Measurements from ENCODE around the gene CFAP47.
"Not testable (repeated sequence)": the region's sequence is repeated elsewhere in the genome, so short reads cannot be mapped to it uniquely, and the experiment has no call there.

Gene CFAP47

GRCh38 chrX:36075009-36075408, 155.5 kb downstream of the CFAP47 start:
- H3K9me3 ChIP-seq (ENCODE audit: control insufficient read depth in 5 of 5, low read length in 5 of 5); H3K27ac ChIP-seq (ENCODE audit: low read depth, low read length); H3K4me1 ChIP-seq (ENCODE audit: control insufficient read depth in 5 of 5, insufficient read depth in 5 of 5, low read length in 5 of 5); H3K4me3 ChIP-seq (ENCODE audit: low read depth in 1 of 5, low read length in 5 of 5); H3K27me3 ChIP-seq (ENCODE audit: control insufficient read depth in 5 of 5, insufficient read depth in 4 of 5, low read length in 5 of 5); H3K36me3 ChIP-seq (ENCODE audit: control insufficient read depth in 5 of 5, insufficient read depth in 5 of 5, low read length in 5 of 5); H3K9ac ChIP-seq (ENCODE audit: low read length in 5 of 5): not testable (repeated sequence)

GRCh38 chrX:36083256-36083655, 163.7 kb downstream of the CFAP47 start:
- no peak overlapping the region for H3K27ac ChIP-seq (ENCODE audit: low read depth, low read length)
- no peaks in the 10 kb centered on the region for H3K36me3 ChIP-seq (ENCODE audit: control insufficient read depth in 5 of 5, insufficient read depth in 5 of 5, low read length in 5 of 5)
- H3K4me3 ChIP-seq (ENCODE audit: low read depth in 1 of 5, low read length in 5 of 5): no peak overlapping the region
- no peak overlapping the region for H3K9ac ChIP-seq (ENCODE audit: low read length in 5 of 5)
- H3K9me3 ChIP-seq (ENCODE audit: control insufficient read depth in 5 of 5, low read length in 5 of 5): peaks cover 0 to 6% (median 0%) of the 10 kb centered on the region in 5 donors
- H3K27me3 ChIP-seq (ENCODE audit: control insufficient read depth in 5 of 5, insufficient read depth in 4 of 5, low read length in 5 of 5): no peaks in the 10 kb centered on the region
- H3K4me1 ChIP-seq (ENCODE audit: control insufficient read depth in 5 of 5, insufficient read depth in 5 of 5, low read length in 5 of 5): no peaks in the 10 kb centered on the region

GRCh38 chrX:36087366-36087765, 167.8 kb downstream of the CFAP47 start:
- Histone ChIP-seq H3K27me3 (ENCODE audit: control insufficient read depth in 5 of 5, insufficient read depth in 4 of 5, low read length in 5 of 5) (no peaks in the 10 kb centered on the region), H3K36me3 (ENCODE audit: control insufficient read depth in 5 of 5, insufficient read depth in 5 of 5, low read length in 5 of 5) (no peaks in the 10 kb centered on the region), H3K9ac (ENCODE audit: low read length in 5 of 5) (no peak overlapping the region), H3K9me3 (ENCODE audit: control insufficient read depth in 5 of 5, low read length in 5 of 5) (no peaks in the 10 kb centered on the region), H3K27ac (ENCODE audit: low read depth, low read length) (no peak overlapping the region), H3K4me1 (ENCODE audit: control insufficient read depth in 5 of 5, insufficient read depth in 5 of 5, low read length in 5 of 5) (no peaks in the 10 kb centered on the region), H3K4me3 (ENCODE audit: low read depth in 1 of 5, low read length in 5 of 5) (no peak overlapping the region)

GRCh38 chrX:36088939-36089338, 169.4 kb downstream of the CFAP47 start:
- H3K36me3 ChIP-seq (ENCODE audit: control insufficient read depth in 5 of 5, insufficient read depth in 5 of 5, low read length in 5 of 5); H3K27ac ChIP-seq (ENCODE audit: low read depth, low read length); H3K27me3 ChIP-seq (ENCODE audit: control insufficient read depth in 5 of 5, insufficient read depth in 4 of 5, low read length in 5 of 5); H3K4me1 ChIP-seq (ENCODE audit: control insufficient read depth in 5 of 5, insufficient read depth in 5 of 5, low read length in 5 of 5); H3K9me3 ChIP-seq (ENCODE audit: control insufficient read depth in 5 of 5, low read length in 5 of 5); H3K4me3 ChIP-seq (ENCODE audit: low read depth in 1 of 5, low read length in 5 of 5); H3K9ac ChIP-seq (ENCODE audit: low read length in 5 of 5): not testable (repeated sequence)

- Histone ChIP-seq H3K27me3 (ENCODE audit: control insufficient read depth in 5 of 5, insufficient read depth in 4 of 5, low read length in 5 of 5) (no peaks in the 10 kb centered on the region), H3K9ac (ENCODE audit: low read length in 5 of 5) (no peak overlapping the region), H3K27ac (ENCODE audit: low read depth, low read length) (no peak overlapping the region), H3K4me1 (ENCODE audit: control insufficient read depth in 5 of 5, insufficient read depth in 5 of 5, low read length in 5 of 5) (no peaks in the 10 kb centered on the region), H3K9me3 (ENCODE audit: control insufficient read depth in 5 of 5, low read length in 5 of 5) (no peaks in the 10 kb centered on the region), H3K4me3 (ENCODE audit: low read depth in 1 of 5, low read length in 5 of 5) (no peak overlapping the region), H3K36me3 (ENCODE audit: control insufficient read depth in 5 of 5, insufficient read depth in 5 of 5, low read length in 5 of 5) (no peaks in the 10 kb centered on the region)
These were observed 182.9 kb downstream of the CFAP47 start for GRCh38 chrX:36102425-36102824.

GRCh38 chrX:36116222-36116621, 196.7 kb downstream of the CFAP47 start:
- Histone ChIP-seq H3K4me3 (ENCODE audit: low read depth in 1 of 5, low read length in 5 of 5) (no peak overlapping the region), H3K27ac (ENCODE audit: low read depth, low read length) (no peak overlapping the region), H3K27me3 (ENCODE audit: control insufficient read depth in 5 of 5, insufficient read depth in 4 of 5, low read length in 5 of 5) (peaks cover 0 to 3% (median 0%) of the 10 kb centered on the region in 5 donors), H3K4me1 (ENCODE audit: control insufficient read depth in 5 of 5, insufficient read depth in 5 of 5, low read length in 5 of 5) (no peaks in the 10 kb centered on the region), H3K9ac (ENCODE audit: low read length in 5 of 5) (no peak overlapping the region), H3K9me3 (ENCODE audit: control insufficient read depth in 5 of 5, low read length in 5 of 5) (peaks cover 6 to 15% (median 10%) of the 10 kb centered on the region in 5 donors), H3K36me3 (ENCODE audit: control insufficient read depth in 5 of 5, insufficient read depth in 5 of 5, low read length in 5 of 5) (no peaks in the 10 kb centered on the region)

- Histone ChIP-seq H3K4me1 (ENCODE audit: control insufficient read depth in 5 of 5, insufficient read depth in 5 of 5, low read length in 5 of 5) (no peaks in the 10 kb centered on the region), H3K4me3 (ENCODE audit: low read depth in 1 of 5, low read length in 5 of 5) (no peak overlapping the region), H3K9me3 (ENCODE audit: control insufficient read depth in 5 of 5, low read length in 5 of 5) (peaks cover 0 to 2% (median 0%) of the 10 kb centered on the region in 5 donors), H3K36me3 (ENCODE audit: control insufficient read depth in 5 of 5, insufficient read depth in 5 of 5, low read length in 5 of 5) (no peaks in the 10 kb centered on the region), H3K27ac (ENCODE audit: low read depth, low read length) (no peak overlapping the region), H3K9ac (ENCODE audit: low read length in 5 of 5) (no peak overlapping the region), H3K27me3 (ENCODE audit: control insufficient read depth in 5 of 5, insufficient read depth in 4 of 5, low read length in 5 of 5) (no peaks in the 10 kb centered on the region)
These were observed 239.7 kb downstream of the CFAP47 start for GRCh38 chrX:36159254-36159653.

- no peaks in the 10 kb centered on the region for H3K36me3 ChIP-seq (ENCODE audit: control insufficient read depth in 5 of 5, insufficient read depth in 5 of 5, low read length in 5 of 5)
- H3K9me3 ChIP-seq (ENCODE audit: control insufficient read depth in 5 of 5, low read length in 5 of 5): peaks cover 0 to 2% (median 0%) of the 10 kb centered on the region in 5 donors
- no peaks in the 10 kb centered on the region for H3K4me1 ChIP-seq (ENCODE audit: control insufficient read depth in 5 of 5, insufficient read depth in 5 of 5, low read length in 5 of 5)
- H3K9ac ChIP-seq (ENCODE audit: low read length in 5 of 5): no peak overlapping the region
- no peak overlapping the region for H3K27ac ChIP-seq (ENCODE audit: low read depth, low read length)
- no peaks in the 10 kb centered on the region for H3K27me3 ChIP-seq (ENCODE audit: control insufficient read depth in 5 of 5, insufficient read depth in 4 of 5, low read length in 5 of 5)
- no peak overlapping the region for H3K4me3 ChIP-seq (ENCODE audit: low read depth in 1 of 5, low read length in 5 of 5)
These were observed 240.5 kb downstream of the CFAP47 start for GRCh38 chrX:36160081-36160480.

GRCh38 chrX:36198575-36198974, 279.0 kb downstream of the CFAP47 start:
- no peak overlapping the region for H3K9ac ChIP-seq (ENCODE audit: low read length in 5 of 5)
- H3K27ac ChIP-seq (ENCODE audit: low read depth, low read length): no peak overlapping the region
- no peaks in the 10 kb centered on the region for H3K9me3 ChIP-seq (ENCODE audit: control insufficient read depth in 5 of 5, low read length in 5 of 5)
- H3K36me3 ChIP-seq (ENCODE audit: control insufficient read depth in 5 of 5, insufficient read depth in 5 of 5, low read length in 5 of 5): no peaks in the 10 kb centered on the region
- H3K27me3 ChIP-seq (ENCODE audit: control insufficient read depth in 5 of 5, insufficient read depth in 4 of 5, low read length in 5 of 5): peaks cover 0 to 5% (median 0%) of the 10 kb centered on the region in 5 donors
- H3K4me1 ChIP-seq (ENCODE audit: control insufficient read depth in 5 of 5, insufficient read depth in 5 of 5, low read length in 5 of 5): no peaks in the 10 kb centered on the region
- H3K4me3 ChIP-seq (ENCODE audit: low read depth in 1 of 5, low read length in 5 of 5): no peak overlapping the region

GRCh38 chrX:36199928-36200327, 280.4 kb downstream of the CFAP47 start:
- Histone ChIP-seq H3K27me3 (ENCODE audit: control insufficient read depth in 5 of 5, insufficient read depth in 4 of 5, low read length in 5 of 5) (peaks cover 0 to 5% (median 0%) of the 10 kb centered on the region in 5 donors), H3K36me3 (ENCODE audit: control insufficient read depth in 5 of 5, insufficient read depth in 5 of 5, low read length in 5 of 5) (no peaks in the 10 kb centered on the region), H3K9ac (ENCODE audit: low read length in 5 of 5) (no peak overlapping the region), H3K27ac (ENCODE audit: low read depth, low read length) (no peak overlapping the region), H3K4me1 (ENCODE audit: control insufficient read depth in 5 of 5, insufficient read depth in 5 of 5, low read length in 5 of 5) (no peaks in the 10 kb centered on the region), H3K9me3 (ENCODE audit: control insufficient read depth in 5 of 5, low read length in 5 of 5) (no peaks in the 10 kb centered on the region), H3K4me3 (ENCODE audit: low read depth in 1 of 5, low read length in 5 of 5) (no peak overlapping the region)

- Histone ChIP-seq H3K4me3 (ENCODE audit: low read depth in 1 of 5, low read length in 5 of 5) (no peak overlapping the region), H3K9me3 (ENCODE audit: control insufficient read depth in 5 of 5, low read length in 5 of 5) (no peaks in the 10 kb centered on the region), H3K27ac (ENCODE audit: low read depth, low read length) (no peak overlapping the region), H3K4me1 (ENCODE audit: control insufficient read depth in 5 of 5, insufficient read depth in 5 of 5, low read length in 5 of 5) (no peaks in the 10 kb centered on the region), H3K9ac (ENCODE audit: low read length in 5 of 5) (no peak overlapping the region), H3K36me3 (ENCODE audit: control insufficient read depth in 5 of 5, insufficient read depth in 5 of 5, low read length in 5 of 5) (no peaks in the 10 kb centered on the region), H3K27me3 (ENCODE audit: control insufficient read depth in 5 of 5, insufficient read depth in 4 of 5, low read length in 5 of 5) (peaks cover 0 to 4% (median 0%) of the 10 kb centered on the region in 5 donors)
These were observed 295.4 kb downstream of the CFAP47 start for GRCh38 chrX:36214924-36215323.
